ENCODE data around the gene KCNMA1.

KCNMA1 gene

DNA sequence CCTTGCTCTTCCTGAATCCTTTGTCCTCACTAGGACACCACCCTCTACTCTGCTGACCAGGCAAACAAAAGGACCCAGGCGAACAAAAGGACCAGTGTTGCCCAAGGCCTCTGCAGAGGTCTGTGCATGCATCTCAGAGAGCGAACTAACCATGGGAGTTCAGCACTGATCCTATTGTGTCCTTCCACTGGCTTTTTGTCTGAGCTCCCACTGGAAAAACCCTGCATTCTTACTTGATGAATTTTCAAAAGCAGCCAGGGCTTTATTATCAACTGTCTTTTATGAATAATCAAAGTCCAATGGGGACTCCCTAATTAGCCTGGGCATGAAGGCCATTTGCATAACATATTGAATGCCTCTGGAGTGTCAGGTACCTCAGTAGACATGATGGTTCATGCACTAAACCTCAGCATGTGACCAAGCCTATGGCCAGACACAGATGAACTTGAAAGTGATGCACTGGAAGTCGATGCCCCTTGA is 140.6 kb downstream of the KCNMA1 start:
- no peak for DNase-seq (ENCODE audit: extremely low read depth, insufficient read length)
- no peak for TF ChIP-seq CTCF (IDR thresholded peaks at IDR 0.05; ENCODE audit: insufficient read depth, low read length, poor library complexity, severe bottlenecking)

DNA sequence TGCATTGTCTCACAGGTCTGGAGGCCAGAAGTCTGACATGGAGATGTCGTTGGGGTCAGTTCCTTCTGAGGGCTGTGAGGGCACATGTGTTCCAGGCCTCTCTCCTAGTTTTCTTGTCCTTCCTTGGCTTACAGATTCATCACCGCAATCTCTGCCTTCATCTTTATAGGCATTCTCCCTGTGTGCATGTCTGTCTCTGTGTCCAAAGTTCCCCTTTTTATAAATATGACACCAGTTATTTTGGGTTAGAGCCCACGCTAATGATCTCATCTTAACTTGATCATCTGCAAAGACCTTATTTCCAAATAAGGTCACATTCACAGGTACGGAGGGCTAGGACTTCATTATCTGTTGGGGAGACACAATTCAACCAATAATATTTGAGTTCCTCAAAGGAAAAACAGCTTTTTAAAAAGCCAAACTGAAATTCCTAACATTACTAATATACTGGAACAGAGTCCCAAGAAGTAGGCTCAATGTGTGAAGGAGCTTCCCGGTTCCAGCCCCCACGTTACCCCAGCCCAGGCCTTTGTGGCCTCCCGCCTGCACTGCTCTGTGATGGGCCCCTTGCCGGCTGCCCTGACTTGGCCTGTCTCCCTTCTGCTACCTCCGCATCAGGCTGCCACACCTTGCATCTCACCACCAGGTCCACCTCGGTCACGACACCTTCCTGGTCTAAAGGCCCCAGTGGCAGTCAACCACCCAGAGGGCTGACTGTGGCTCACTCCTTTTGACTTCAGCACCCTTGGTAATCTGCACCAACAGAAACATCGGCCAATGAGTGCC is 142.7 kb downstream of the KCNMA1 start:
- no peaks in the 10 kb centered on the region for H3K27me3 ChIP-seq (replicated peaks; ENCODE audit: control insufficient read depth, insufficient read depth, low read length)
- DNase-seq (ENCODE audit: extremely low read depth, insufficient read length): peak; percentile 41
- no peak overlapping the region for H3K4me3 ChIP-seq (replicated peaks; ENCODE audit: low read depth, low read length)
- no peaks in the 10 kb centered on the region for H3K36me3 ChIP-seq (ENCODE audit: control insufficient read depth, insufficient read depth, low read length)
- no peak for TF ChIP-seq CTCF (IDR thresholded peaks at IDR 0.05; ENCODE audit: insufficient read depth, low read length, poor library complexity, severe bottlenecking)

More for the DNA sequence above, 140.6 kb downstream of the KCNMA1 start:
- no peaks in the 10 kb centered on the region for H3K27me3 ChIP-seq (replicated peaks; ENCODE audit: control insufficient read depth, insufficient read depth, low read length)
- no peak overlapping the region for H3K4me3 ChIP-seq (replicated peaks; ENCODE audit: low read depth, low read length)
- no peaks in the 10 kb centered on the region for H3K36me3 ChIP-seq (ENCODE audit: control insufficient read depth, insufficient read depth, low read length)

GRCh38 chr10:77494327-77494726 is 143.3 kb downstream of the KCNMA1 start:
- H3K4me3 ChIP-seq (replicated peaks; ENCODE audit: low read depth, low read length): no peak overlapping the region
- no peak for TF ChIP-seq CTCF (IDR thresholded peaks at IDR 0.05; ENCODE audit: insufficient read depth, low read length, poor library complexity, severe bottlenecking)
- H3K27me3 ChIP-seq (replicated peaks; ENCODE audit: control insufficient read depth, insufficient read depth, low read length): no peaks in the 10 kb centered on the region
- DNase-seq (ENCODE audit: extremely low read depth, insufficient read length): peak; percentile 29
- H3K36me3 ChIP-seq (ENCODE audit: control insufficient read depth, insufficient read depth, low read length): no peaks in the 10 kb centered on the region

GRCh38 chr10:77493851-77494261 is 143.8 kb downstream of the KCNMA1 start:
- Histone ChIP-seq H3K36me3 (ENCODE audit: control insufficient read depth, insufficient read depth, low read length) (no peaks in the 10 kb centered on the region), H3K27me3 (replicated peaks; ENCODE audit: control insufficient read depth, insufficient read depth, low read length) (no peaks in the 10 kb centered on the region), H3K4me3 (replicated peaks; ENCODE audit: low read depth, low read length) (no peak overlapping the region)
- peak; percentile 57 for DNase-seq (ENCODE audit: extremely low read depth, insufficient read length)
- TF ChIP-seq CTCF (IDR thresholded peaks at IDR 0.05; ENCODE audit: insufficient read depth, low read length, poor library complexity, severe bottlenecking): no peak

- H3K4me3 ChIP-seq (replicated peaks; ENCODE audit: low read depth, low read length): no peak overlapping the region
- peak; percentile 63 for DNase-seq (ENCODE audit: extremely low read depth, insufficient read length)
Measured at GRCh38 chr10:77493239-77493806, 144.3 kb downstream of the KCNMA1 start.

More at GRCh38 chr10:77493239-77493806, 144.3 kb downstream of the KCNMA1 start:
- Histone ChIP-seq H3K27me3 (replicated peaks; ENCODE audit: control insufficient read depth, insufficient read depth, low read length) (no peaks in the 10 kb centered on the region), H3K36me3 (ENCODE audit: control insufficient read depth, insufficient read depth, low read length) (no peaks in the 10 kb centered on the region)
- TF ChIP-seq CTCF (IDR thresholded peaks at IDR 0.05; ENCODE audit: insufficient read depth, low read length, poor library complexity, severe bottlenecking): no peak
